NCI-H345 (cell line): Measurements from ENCODE around the gene DLG2.
"Not testable (repeated sequence)": the region's sequence is repeated elsewhere in the genome, so short reads cannot be mapped to it uniquely, and the experiment has no call there.

ENCODE experiments used
- DNase-seq: peaks from one replicate; lab custom pipeline; 2025; lab: John Stamatoyannopoulos, UW

DLG2 gene

DNA sequence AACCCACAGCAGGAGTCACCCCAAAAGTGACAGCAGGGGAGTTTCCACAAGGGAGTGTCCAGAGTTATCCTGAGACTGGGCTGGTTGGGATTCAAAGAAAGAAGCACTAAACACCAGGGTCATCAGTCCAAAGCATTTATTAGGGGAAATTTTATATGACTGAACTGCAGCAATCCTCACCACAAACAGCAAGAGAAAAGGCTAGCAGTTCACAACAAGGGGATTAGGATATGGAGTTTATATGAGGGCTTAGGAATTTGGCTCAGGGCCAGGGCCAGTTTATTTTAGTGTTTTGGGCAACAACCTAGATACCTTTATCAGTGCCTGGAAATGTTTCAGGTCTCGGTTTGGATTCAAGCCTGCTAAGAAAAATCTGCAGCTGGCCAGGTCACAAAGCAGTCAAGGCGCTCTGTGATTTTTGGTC, 16.1 kb upstream of the DLG2 start:
- no peak for DNase-seq

DNA sequence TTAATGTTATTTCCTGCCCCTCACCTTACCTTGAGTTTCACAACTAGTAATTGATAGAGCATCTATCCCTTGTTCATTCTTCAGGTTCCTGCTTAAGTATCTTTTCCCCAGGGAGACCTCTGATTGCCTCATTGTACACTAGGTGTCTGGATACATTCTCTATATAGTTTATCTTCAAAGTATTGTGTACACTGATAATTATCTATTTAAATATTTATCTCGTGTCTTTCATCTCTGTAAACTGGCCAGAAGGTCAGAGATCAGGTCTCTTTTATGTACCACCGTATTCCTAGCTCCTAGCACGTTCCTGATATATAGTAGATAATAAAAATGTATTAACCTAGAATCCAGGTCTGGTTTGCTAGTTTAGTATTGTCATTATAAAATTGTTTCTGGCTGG, 7.6 kb upstream of the DLG2 start:
- DNase-seq: no peak

DNA sequence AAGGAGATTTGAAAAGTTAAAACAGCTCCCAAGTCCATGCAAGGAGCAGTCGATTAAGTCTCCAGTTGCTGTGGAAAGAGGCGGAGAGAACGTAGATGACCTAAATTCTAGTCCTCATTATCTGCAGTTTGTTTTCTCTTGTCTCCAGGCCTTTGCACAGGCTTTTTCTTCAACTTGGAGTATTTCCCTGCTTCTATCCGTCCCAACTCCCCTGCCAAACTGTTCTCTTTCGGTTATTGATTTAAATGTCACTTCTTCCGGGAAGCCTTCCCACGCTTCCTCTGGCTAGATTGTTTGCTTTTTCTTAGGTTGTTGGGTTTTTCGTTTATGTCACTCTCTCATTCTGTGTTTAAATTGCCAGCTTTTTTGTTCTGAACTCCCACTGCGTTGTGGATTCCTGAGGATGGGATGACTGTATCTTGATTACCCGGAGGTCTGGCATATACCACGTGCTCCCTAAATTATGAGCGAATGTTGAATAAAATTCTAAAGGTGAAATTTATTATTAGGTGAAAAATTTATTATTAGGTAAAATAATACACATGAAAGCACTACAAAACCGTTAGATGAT, 1.7 kb upstream of the DLG2 start:
- DNase-seq: no peak

DNA sequence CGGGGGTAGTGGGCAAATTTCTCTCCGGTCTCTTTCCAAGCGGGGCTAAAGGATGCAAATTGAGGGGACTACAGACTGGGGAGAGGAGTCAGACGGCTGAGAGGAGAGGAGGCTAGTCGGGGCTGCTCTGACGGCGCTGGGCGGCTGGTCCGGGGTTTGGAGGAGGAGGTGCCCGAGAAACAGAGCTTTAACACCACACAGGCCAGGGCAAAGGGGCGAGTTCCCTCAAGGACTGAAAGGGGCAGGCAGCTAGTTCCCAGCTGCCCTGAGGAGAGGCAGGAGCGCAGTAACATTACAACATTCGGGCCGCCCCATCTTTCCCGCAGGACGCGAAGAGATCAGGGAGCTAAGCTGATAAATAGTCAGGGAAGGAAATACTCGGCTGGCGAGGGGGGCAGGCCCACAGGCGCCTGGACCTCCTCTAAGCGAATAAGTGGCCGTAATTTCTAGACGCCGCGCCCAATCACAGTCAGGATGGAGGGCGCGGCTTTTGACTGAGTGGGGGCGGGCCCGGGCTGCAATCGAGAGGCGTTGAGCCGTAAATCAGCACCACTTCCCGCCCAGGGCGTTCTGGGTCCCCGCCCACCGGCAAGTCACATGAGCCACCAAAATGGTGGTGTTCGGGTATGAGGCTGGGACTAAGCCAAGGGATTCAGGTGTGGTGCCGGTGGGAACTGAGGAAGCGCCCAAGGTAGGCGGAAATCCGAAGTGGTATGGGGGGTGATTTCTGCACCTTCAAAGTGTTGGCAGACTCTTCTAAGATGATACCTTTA, 1.0 kb upstream of the DLG2 start, which contains the start of gene TMEM126B:
TSS of gene TMEM126B (plus strand) at position 596 of the 773 bp plus-strand sequence. CDS start at position 611, 15 bp downstream.
- peak; percentile 99 for DNase-seq

DNA sequence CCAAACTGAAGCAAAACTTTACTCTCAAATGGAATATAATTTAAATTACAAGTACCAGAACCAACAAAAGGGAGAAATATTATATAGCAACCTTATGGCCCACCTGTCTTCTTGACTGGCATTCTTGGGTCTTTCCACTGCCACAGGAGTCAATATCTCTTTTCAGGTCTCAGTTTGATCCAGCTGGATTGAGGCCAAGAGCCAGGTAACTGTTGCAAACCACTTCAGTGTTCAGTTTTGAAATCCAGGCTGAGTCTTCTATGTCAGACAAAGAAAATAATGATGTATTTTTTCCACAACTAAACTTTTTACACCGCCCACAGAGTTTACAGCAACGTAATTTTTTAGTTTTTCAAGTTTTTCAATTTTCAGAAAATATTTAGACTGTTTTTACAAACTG, 648 bp downstream of the DLG2 start:
- peak; percentile 79 for DNase-seq

DNA sequence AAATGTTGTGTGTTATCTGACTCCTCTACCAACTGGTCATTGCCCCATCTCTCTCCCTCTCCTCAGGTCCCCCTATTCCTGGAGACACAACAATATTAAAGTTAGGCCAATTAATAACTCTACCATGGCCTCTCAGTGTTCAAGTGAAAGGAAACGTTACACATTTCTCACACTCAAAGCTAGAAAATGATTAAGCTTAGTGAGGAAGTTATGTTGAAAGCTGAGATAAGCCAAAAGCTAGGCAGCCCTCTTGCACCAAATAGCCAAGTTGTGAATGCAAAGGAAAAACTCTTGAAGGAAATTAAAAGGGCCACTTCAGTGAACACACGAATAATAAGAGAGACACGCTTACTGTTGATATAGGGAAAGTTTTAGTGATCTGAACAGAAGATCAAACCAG, 6.9 kb downstream of the DLG2 start:
- DNase-seq: no peak

DNA sequence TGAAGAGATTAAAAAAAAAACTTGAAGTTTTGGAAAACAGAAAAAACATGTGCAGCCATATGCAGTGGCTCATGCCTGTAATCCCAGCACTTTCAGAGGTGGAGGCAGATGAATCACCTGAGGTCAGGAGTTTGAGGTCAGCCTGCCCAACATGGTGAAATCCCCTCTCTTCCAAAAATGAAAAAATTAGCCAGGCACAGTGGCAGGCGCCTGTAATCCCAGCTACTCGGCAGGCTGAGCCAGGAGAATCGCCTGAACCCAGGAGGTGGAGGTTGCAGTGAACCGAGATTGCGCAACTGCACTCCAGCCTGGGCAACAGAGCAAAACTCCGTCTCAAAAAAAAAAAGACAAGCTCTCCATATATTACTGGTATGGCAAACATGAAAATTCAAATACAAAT, 7.6 kb downstream of the DLG2 start:
- no peak for DNase-seq

DNA sequence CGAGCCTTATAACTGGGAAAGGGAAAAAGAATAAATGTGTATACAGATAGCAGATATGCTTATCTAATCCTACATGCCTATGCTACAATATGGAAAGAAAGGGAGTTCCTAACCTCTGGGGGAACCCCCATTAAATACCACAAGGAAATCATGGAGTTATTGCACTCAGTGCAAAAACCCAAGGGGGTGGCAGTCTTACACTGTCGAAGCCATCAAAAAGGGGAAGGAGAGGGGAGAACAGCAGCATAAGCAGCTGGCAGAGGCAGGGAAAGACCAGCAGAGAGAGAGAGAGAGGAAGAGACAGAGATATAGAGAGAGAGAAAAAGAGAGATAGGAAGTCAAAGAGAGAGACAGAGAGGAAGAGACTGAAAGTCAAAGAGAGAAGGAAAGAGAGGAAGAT, 15.5 kb downstream of the DLG2 start:
- DNase-seq: not testable (repeated sequence)

DNA sequence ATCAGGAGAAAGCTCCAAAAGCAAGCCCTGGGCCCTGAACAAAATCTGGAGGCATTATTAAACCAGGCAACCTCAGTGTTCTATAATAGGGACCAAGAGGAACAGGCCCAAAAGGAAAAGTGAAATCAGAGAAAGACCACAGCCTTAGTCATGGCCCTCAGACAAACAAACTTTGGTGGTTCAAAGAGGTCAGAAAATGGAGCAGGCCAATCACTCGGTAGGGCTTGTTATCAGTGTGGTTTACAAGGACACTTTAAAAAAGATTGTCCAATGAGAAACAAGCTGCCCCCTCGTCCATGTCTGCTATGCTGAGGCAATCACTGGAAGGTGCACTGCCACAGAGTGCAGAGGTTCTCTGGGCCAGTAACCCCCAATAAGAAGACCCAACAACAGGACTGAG, 17.9 kb downstream of the DLG2 start:
- not testable (repeated sequence) for DNase-seq

DNA sequence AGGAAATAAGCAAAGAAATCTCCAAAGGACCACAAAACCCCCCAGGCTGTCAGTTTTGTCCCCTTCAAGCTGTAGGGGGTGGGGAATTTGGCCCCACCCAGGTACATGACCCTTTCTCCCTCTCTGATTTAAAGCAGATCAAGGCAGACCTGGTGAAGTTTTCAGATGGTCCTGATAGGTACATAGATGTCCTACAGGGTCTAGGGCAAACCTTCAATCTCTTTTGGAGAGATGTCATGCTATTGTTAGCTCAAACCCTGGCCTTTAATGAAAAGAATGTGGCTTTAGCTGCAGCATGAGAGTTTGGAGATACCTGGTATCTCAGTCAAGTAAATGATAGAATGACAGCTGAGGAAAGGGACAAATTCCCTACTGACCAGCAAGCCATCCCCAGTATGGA, 18.5 kb downstream of the DLG2 start:
- DNase-seq: not testable (repeated sequence)

DNA sequence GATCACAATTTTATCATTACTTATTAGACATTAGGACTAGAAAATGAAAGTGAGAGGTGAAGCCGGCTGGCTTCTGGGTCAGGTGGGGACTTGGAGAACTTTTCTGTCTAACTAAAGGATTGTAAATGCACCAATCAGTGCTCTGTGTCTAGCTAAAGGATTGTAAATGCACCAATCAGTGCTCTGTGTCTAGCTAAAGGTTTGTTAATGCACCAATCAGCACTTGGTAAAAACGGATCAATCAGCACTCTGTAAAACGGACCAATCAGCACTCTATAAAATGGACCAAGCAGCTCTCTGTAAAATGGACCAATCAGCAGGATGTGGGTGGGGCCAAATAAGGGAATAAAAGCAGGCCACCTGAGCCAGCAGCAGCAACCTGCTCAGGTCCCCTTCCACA, 20.9 kb downstream of the DLG2 start:
- DNase-seq: not testable (repeated sequence)

DNA sequence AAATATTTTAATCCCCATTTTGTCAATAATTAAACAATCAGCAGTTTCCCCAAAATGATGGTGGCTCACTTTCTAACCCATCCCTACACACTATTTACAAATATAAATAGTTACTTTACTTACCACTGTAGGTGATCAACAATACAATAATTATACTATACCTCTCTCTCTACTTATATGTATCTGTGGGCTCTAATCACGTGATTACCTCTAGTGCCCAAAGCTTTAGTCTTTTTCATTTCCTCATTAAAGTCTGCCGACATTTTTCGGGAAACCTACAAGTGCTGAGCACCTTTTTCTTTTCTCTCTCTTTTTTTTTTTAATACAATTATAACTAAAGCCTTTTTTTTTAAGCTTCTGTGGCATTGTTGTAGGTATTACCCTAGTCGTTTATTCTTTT, 23.9 kb downstream of the DLG2 start:
- DNase-seq: no peak

DNA sequence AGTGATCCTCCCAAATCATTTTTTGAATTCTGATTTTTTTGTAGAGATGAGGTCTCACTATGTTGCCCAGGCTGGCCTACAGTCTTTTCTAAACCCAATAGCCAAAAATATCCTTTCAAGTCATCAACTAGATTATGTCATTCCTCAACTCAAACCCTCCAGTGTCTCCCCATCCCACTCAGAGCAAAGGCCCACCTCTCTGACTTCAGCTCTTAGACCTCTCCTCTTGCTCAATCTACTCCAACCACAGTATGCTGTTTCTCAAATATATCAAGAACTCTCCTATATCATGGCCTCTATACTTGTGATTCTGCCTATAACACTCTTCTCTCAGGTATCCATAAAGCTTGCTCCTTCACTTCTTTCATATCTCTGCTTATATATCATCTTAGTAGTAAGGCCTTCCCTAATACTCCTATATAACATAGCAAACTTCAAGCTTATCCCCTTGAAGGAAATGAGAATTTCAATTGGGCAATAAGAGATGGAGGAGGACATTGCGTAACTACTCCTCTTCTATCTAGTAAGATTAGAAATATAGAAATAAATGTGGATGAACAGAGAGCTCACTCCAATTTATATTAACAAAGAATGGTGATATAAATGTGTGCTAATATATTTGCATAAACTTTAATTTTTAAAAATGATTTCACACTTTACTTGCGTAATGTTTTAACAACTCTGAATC, 24.5 kb downstream of the DLG2 start:
- no peak for DNase-seq

DNA sequence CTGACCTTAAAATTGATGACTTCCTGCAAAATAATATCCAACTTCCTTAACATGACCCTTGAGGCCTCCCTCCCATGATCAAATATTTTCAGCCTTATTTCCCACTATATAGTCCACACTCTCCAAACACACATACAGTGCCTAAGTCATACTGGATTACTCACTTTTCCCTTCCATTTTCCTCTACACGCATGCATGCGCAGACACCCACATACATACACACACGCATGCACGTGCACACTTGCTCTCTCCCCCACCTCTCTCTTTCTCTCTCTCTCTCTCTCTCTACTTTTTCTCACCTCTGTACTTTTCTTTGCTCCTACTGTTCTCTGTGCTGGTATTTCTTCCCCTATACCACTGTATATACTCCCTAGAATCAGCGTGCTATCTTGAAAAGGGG, 28.1 kb downstream of the DLG2 start:
- DNase-seq: no peak

DNA sequence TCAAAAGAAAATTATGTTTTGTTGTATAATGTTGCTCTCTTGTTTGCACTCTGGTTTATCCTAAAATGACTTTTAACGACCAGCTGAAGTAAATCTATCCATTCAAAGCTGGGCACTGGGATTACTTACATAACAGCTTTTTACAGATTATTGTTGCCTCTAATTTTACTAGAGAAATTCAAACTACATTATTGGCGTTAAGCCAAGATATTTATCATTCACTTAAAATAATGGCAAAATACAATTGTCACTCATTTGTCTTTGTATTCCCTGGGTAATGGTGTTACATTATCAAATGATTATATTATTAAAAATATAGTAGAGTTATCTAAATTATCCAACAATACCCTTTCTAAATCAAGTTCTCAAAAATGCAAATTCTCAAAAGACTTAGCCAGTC, 30.3 kb downstream of the DLG2 start:
- DNase-seq: no peak

DNA sequence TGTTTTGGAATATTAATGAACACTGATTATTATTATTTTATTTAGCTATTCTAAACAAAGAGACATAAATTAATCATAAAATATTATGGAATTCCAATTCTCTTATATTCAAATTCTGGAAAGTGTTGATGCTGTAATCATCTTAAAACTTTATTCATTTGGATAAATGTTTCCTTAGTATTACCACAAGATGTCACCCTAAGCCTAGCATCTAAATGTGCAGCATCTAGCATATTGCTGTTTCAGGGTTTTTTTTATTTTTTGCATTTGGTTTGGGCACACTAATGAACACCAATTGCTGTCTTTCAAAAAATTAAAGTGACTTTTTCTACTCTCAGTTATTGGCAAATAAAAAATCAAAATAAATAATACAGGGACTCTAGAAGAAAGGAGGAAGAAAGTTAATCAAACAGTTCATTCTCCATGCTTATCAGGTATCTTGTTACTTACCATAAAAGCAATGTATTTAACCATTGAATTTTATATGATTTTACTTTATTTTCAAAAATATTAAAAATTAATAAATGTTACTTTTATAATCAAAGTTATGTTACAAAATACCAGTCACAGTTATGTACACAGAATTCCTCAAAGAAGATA, 31.8 kb downstream of the DLG2 start:
- peak; percentile 44 for DNase-seq

DNA sequence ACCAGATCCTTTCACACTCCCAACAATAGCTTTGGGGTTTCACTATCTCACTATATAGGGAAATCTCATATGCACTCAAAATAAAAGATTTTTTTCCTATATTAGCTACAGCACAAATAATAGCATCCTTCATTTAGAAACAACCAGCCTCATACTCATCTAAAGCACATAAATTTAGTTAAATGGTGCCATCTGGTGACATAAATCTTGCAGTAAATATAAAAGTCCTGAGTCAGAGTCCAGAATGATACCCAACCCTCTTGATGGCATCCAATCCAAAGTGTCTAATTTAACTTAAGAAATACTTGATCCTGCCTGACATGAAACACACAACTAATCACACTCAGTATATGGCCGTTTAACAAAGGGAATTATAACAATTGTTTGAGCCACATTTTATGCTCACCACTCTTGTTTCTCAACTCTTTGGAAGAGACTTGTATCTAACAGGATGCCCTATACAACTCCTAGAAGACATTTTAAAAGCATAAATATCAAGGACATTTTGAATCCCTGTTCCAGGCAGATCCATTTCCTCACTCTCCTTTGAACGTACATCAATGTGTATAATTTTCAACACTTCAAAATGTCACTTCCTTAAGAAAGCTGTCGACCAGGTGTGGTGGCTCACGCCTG, 36.2 kb downstream of the DLG2 start:
- peak; percentile 28 for DNase-seq

DNA sequence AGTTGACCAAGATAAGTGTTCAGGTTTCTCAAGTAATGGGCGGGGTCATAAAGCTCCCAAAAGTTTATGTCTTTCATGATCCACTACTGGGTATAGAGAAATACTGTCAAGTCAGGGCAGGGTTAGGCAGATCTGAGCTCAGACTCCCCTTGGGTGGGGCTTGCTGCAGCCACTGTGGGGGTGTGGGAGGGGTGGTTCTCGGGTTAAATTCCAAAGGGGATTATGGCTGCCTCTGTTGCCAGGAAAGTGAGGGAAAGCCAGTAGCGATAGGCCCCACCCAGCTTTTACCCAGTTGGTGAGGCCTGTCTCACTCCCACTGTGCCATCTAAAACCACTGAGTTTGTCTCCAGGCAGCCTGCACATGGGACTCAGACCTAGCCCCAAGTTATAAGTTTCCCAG, 37.8 kb downstream of the DLG2 start:
- DNase-seq: no peak

DNA sequence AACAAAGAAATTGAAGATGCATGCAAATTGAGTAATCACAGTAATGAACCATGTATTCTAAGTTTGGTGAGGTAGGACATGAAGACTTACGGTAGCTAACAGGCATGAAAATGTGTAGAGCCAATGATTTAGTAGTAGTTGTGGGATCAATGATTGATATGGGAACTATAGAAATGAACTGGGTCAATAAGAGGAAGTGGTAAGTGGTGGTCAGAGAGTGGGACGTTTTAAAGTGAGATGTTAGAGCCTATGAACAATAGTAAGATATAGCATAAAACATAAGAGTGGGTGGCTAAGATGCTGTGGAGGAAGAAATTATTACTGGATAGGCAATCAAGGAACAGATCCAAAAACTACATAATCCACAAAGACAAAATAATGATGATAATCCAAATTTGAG, 45.0 kb downstream of the DLG2 start:
- no peak for DNase-seq

DNA sequence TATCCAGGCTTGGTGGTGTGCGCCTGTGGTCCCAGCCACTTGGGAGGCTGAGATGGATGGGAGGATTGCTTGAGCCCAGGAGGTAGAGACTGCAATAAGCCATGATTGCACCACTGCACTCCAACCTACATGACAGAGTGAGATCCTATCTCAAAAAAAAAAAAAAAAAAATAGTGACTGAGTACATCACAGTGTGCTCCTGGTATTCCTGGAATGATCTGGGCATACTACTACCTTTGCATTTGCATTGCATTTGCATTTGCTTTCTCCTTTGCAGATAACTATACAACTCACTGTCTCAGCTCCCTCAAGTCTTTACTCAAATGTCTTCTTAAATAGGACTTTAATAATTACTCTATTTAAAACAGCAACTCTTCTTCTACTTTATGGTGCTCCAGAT, 51.8 kb downstream of the DLG2 start:
- DNase-seq: no peak

DNA sequence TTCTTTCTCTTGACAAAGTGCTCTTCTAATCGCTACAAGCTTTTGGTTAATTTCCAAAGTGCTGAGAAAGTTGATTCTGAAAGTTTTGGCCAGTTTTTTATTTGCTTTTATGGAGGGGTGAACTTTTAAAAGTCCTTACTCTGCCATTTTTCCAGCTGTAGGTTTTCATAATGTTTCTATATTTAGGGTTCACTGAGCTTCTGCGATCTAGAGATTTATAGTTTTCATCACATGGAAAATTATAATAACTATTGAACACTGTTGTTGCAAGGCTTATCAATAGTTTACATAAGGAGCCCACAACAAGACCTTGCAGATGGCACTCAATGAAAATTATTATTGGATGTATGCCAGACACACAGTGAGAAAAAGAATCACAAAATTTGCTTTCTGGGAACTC, 55.1 kb downstream of the DLG2 start:
- DNase-seq: no peak

DNA sequence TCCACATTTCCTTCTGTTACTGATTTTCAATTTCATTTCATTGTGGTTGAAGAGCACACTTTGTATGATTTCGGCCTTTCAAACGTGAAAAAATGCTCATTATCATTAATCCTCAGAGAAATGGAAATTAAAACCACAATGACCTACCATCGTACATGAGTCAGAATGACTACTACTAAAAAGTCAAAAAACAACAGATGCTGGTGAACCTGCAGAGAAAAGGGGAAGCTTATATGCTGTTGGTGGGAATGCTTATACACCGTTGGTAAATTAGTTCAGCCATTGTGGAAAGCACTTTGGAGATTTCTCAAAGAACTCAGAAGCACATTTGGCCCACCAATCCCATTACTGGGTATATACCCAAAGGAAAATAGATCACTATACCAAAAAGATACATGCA, 57.6 kb downstream of the DLG2 start:
- DNase-seq: no peak
